ENCODE data around the gene KIAA0319L. TPM values are rescaled to one million over a fixed set of nuclear protein-coding genes. Genes with fewer than 3 reads are reported as not detected.

The KIAA0319L gene
- polyA plus RNA-seq, 1 donor from 2014 or later: 38.1 TPM

DNA sequence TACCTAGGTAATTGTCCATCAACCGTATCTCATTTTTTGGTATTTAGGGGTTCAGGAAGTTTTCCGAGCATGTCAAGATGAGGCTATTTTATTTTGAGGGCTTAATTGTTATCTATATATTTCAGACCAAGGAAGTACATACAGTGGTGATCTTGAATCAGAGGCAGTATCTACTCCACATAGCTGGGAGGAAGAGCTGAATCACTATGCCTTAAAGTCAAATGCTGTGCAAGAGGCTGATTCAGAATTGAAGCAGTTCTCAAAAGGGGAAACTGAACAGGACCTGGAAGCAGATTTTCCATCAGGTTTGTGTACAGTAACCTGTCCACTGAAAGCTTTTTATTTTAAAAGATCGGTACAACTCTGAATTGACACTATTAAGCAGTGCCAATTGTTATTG is 158.5 kb downstream of the KIAA0319L start:
- Histone ChIP-seq H3K9me3 (ENCODE audit: low read length) (no peaks in the 10 kb centered on the region), H3K27me3 (ENCODE audit: insufficient read depth, low read depth, low read length) (no peaks in the 10 kb centered on the region), H3K4me3 (ENCODE audit: low read length) (no peak overlapping the region), H3K9ac (ENCODE audit: low read length) (no peak overlapping the region), H4K20me1 (ENCODE audit: insufficient read depth) (no peaks in the 10 kb centered on the region), H3F3A (ENCODE audit: insufficient read depth, low read length, poor library complexity, severe bottlenecking) (no peaks in the 10 kb centered on the region), H3K4me2 (ENCODE audit: low read length) (no peak overlapping the region), H2AFZ (ENCODE audit: low read depth, low read length) (no peak overlapping the region), H3K9me2 (ENCODE audit: insufficient read depth, low read length) (no peaks in the 10 kb centered on the region), H3K27ac (ENCODE audit: low read length) (no peak overlapping the region), H3K36me3 (ENCODE audit: insufficient read depth, low read length) (peaks cover 29% of the 10 kb centered on the region), H3K79me2 (replicated peaks; ENCODE audit: insufficient read depth, low read length) (no peaks in the 10 kb centered on the region)
- TF ChIP-seq SMC3 (conservative IDR thresholded peaks at IDR 0.05; ENCODE audit: poor library complexity) (no peak), RAD21 (conservative IDR thresholded peaks at IDR 0.05) (no peak), EP300 (conservative IDR thresholded peaks at IDR 0.05; ENCODE audit: poor library complexity, severe bottlenecking) (no peak), TAF1 (IDR thresholded peaks at IDR 0.05; ENCODE audit: low read depth) (no peak), MXI1 (conservative IDR thresholded peaks at IDR 0.05; ENCODE audit: poor library complexity, severe bottlenecking) (no peak), POLR2AphosphoS5 (IDR thresholded peaks at IDR 0.05) (no peak)

DNA sequence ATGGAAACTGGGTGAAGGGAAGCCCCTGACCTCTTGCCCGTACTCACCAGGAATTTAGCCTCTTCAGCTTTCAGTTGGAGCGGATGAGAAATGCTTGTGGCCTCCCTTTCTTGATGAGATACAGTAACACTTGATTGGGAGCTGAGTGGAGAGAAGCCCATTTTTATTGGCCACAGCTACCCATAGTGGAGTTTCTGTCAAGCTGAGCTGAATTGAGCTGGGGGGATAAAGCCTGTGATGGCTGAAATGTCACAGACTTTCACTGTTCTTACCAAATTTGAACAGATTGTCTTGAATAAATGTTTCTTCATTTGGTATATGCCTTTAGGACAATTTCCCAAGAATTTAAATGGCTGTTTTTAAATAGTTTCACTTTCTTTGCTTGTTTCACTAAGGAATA is 162.8 kb downstream of the KIAA0319L start:
- H3K79me2 ChIP-seq (replicated peaks; ENCODE audit: insufficient read depth, low read length): no peaks in the 10 kb centered on the region
- no peak for TF ChIP-seq MXI1 (conservative IDR thresholded peaks at IDR 0.05; ENCODE audit: poor library complexity, severe bottlenecking)
- TF ChIP-seq, protein P1, sequence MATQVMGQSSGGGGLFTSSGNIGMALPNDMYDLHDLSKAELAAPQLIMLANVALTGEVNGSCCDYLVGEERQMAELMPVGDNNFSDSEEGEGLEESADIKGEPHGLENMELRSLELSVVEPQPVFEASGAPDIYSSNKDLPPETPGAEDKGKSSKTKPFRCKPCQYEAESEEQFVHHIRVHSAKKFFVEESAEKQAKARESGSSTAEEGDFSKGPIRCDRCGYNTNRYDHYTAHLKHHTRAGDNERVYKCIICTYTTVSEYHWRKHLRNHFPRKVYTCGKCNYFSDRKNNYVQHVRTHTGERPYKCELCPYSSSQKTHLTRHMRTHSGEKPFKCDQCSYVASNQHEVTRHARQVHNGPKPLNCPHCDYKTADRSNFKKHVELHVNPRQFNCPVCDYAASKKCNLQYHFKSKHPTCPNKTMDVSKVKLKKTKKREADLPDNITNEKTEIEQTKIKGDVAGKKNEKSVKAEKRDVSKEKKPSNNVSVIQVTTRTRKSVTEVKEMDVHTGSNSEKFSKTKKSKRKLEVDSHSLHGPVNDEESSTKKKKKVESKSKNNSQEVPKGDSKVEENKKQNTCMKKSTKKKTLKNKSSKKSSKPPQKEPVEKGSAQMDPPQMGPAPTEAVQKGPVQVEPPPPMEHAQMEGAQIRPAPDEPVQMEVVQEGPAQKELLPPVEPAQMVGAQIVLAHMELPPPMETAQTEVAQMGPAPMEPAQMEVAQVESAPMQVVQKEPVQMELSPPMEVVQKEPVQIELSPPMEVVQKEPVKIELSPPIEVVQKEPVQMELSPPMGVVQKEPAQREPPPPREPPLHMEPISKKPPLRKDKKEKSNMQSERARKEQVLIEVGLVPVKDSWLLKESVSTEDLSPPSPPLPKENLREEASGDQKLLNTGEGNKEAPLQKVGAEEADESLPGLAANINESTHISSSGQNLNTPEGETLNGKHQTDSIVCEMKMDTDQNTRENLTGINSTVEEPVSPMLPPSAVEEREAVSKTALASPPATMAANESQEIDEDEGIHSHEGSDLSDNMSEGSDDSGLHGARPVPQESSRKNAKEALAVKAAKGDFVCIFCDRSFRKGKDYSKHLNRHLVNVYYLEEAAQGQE (IDR thresholded peaks at IDR 0.05; ENCODE audit: borderline replicate concordance): no peak
- no peak for TF ChIP-seq EZH2 (IDR thresholded peaks at IDR 0.05; ENCODE audit: borderline replicate concordance, insufficient read depth, low read length, poor library complexity, severe bottlenecking)
- no peak for TF ChIP-seq POLR2AphosphoS5 (IDR thresholded peaks at IDR 0.05)
- TF ChIP-seq SMC3 (conservative IDR thresholded peaks at IDR 0.05; ENCODE audit: poor library complexity): no peak
- no peak for TF ChIP-seq TAF1 (IDR thresholded peaks at IDR 0.05; ENCODE audit: low read depth)
- TF ChIP-seq EP300 (conservative IDR thresholded peaks at IDR 0.05; ENCODE audit: poor library complexity, severe bottlenecking): no peak
- TF ChIP-seq, protein P2, sequence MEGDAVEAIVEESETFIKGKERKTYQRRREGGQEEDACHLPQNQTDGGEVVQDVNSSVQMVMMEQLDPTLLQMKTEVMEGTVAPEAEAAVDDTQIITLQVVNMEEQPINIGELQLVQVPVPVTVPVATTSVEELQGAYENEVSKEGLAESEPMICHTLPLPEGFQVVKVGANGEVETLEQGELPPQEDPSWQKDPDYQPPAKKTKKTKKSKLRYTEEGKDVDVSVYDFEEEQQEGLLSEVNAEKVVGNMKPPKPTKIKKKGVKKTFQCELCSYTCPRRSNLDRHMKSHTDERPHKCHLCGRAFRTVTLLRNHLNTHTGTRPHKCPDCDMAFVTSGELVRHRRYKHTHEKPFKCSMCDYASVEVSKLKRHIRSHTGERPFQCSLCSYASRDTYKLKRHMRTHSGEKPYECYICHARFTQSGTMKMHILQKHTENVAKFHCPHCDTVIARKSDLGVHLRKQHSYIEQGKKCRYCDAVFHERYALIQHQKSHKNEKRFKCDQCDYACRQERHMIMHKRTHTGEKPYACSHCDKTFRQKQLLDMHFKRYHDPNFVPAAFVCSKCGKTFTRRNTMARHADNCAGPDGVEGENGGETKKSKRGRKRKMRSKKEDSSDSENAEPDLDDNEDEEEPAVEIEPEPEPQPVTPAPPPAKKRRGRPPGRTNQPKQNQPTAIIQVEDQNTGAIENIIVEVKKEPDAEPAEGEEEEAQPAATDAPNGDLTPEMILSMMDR (IDR thresholded peaks at IDR 0.05; ENCODE audit: poor library complexity, severe bottlenecking): no peak
- no peak for TF ChIP-seq RAD21 (conservative IDR thresholded peaks at IDR 0.05)
- H3K9me3 ChIP-seq (ENCODE audit: low read length): no peaks in the 10 kb centered on the region
- no peaks in the 10 kb centered on the region for H3F3A ChIP-seq (ENCODE audit: insufficient read depth, low read length, poor library complexity, severe bottlenecking)
- H3K36me3 ChIP-seq (ENCODE audit: insufficient read depth, low read length): peaks cover 24% of the 10 kb centered on the region
- H2AFZ ChIP-seq (ENCODE audit: low read depth, low read length): no peak overlapping the region
- no peaks in the 10 kb centered on the region for H3K27me3 ChIP-seq (ENCODE audit: insufficient read depth, low read depth, low read length)
- no peak overlapping the region for H3K4me2 ChIP-seq (ENCODE audit: low read length)
- no peaks in the 10 kb centered on the region for H3K9me2 ChIP-seq (ENCODE audit: insufficient read depth, low read length)
- H3K27ac ChIP-seq (ENCODE audit: low read length): no peak overlapping the region
- no peak overlapping the region for H3K4me3 ChIP-seq (ENCODE audit: low read length)
- H3K9ac ChIP-seq (ENCODE audit: low read length): no peak overlapping the region
- no peaks in the 10 kb centered on the region for H4K20me1 ChIP-seq (ENCODE audit: insufficient read depth)
